ENCODE results near the gene HYOU1. TPM values are rescaled to one million over a fixed set of nuclear protein-coding genes. Genes with fewer than 3 reads are reported as not detected.
"Not testable (repeated sequence)": the region's sequence is repeated elsewhere in the genome, so short reads cannot be mapped to it uniquely, and the experiment has no call there.

HYOU1 gene
- total RNA-seq, 1 donor = 126 TPM

- DNase-seq (ENCODE audit: low read depth) = no peak
- H3K4me3 ChIP-seq (ENCODE audit: low read depth, low read length) = no peak overlapping the region
- no peak for TF ChIP-seq CTCF (IDR thresholded peaks at IDR 0.05; ENCODE audit: insufficient read depth, low read length)
Measured at GRCh38 chr11:119021631-119022030, 35.4 kb downstream of the HYOU1 start.

- DNase-seq (ENCODE audit: low read depth) = no peak
- no peak for TF ChIP-seq CTCF (IDR thresholded peaks at IDR 0.05; ENCODE audit: insufficient read depth, low read length)
- peak overlapping the region; percentile 97 for H3K4me3 ChIP-seq (ENCODE audit: low read depth, low read length)
Measured at GRCh38 chr11:119019996-119020395, 37.0 kb downstream of the HYOU1 start.

- peak within 1 kb of the TSS; percentile 97 for H3K4me3 ChIP-seq (ENCODE audit: low read depth, low read length)
- DNase-seq (ENCODE audit: low read depth) = peak; percentile 96
- no peak for TF ChIP-seq CTCF (IDR thresholded peaks at IDR 0.05; ENCODE audit: insufficient read depth, low read length)
Measured at GRCh38 chr11:119018074-119018938, 38.7 kb downstream of the HYOU1 start, which contains the start of the genes RPS25 and TRAPPC4. Gene RPS25 (minus strand): TSS chr11:119018343. CDS start chr11:119018284, 59 bp downstream. Gene TRAPPC4 (plus strand): TSS chr11:119018766. CDS start chr11:119018796, 30 bp downstream.

GRCh38 chr11:119017377-119017776, 39.6 kb downstream of the HYOU1 start:
- not testable (repeated sequence) for DNase-seq (ENCODE audit: low read depth)
- H3K4me3 ChIP-seq (ENCODE audit: low read depth, low read length) = peak overlapping the region; percentile 97

- TF ChIP-seq CTCF (IDR thresholded peaks at IDR 0.05; ENCODE audit: insufficient read depth, low read length) = no peak
- H3K4me3 ChIP-seq (ENCODE audit: low read depth, low read length) = peak overlapping the region; percentile 29
- DNase-seq (ENCODE audit: low read depth) = no peak
Measured at GRCh38 chr11:119016216-119017009, 40.6 kb downstream of the HYOU1 start.

GRCh38 chr11:119015054-119015611, 41.9 kb downstream of the HYOU1 start:
- DNase-seq (ENCODE audit: low read depth) = no peak
- no peak overlapping the region for H3K4me3 ChIP-seq (ENCODE audit: low read depth, low read length)
- TF ChIP-seq CTCF (IDR thresholded peaks at IDR 0.05; ENCODE audit: insufficient read depth, low read length) = no peak

All from fibroblast of the aortic adventitia (primary cell).